ENCODE measurements around the gene AMMECR1. TPM values are rescaled to one million over a fixed set of nuclear protein-coding genes. Genes with fewer than 3 reads are reported as not detected.
"Not testable (repeated sequence)": the region's sequence is repeated elsewhere in the genome, so short reads cannot be mapped to it uniquely, and the experiment has no call there.

The AMMECR1 gene
- total RNA-seq, 4 donors from 2014 or later, result 2.2 to 4.2 (median 2.9) TPM

DNA sequence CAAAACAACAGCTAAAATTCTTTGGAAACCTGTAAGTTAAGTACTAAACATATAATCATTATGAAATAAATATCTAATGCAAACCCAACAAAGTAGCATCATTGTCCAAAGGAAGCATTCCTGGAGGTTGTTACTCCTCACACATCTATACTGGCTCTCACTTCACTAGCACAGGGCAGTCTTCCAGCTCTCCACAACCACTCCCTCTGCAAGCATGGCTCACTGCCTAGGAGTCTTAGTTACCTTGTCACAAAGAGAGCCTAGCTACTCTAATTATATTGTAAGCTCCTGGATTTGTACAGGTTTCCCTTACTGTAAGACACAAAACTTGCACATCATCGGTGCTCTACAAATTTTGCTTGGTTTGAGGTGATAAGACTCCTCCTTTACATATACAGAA lies 76.1 kb downstream of the AMMECR1 start:
- no peak for DNase-seq (ENCODE audit: low spot score in 2 of 2)
- WGBS, 2 donors, result 81 to 100% methylated on average over 1 of the region's 1 CpG
- H3K27me3 ChIP-seq, result peaks cover 0 to 14% of the 10 kb centered on the region in 2 donors
- no peaks in the 10 kb centered on the region for H3K9me3 ChIP-seq
- H3K36me3 ChIP-seq, result no peaks in the 10 kb centered on the region
- TF ChIP-seq POLR2A (IDR thresholded peaks at IDR 0.05) (no peak), EP300 (IDR thresholded peaks at IDR 0.05) (no peak)
- TF ChIP-seq, protein P1, sequence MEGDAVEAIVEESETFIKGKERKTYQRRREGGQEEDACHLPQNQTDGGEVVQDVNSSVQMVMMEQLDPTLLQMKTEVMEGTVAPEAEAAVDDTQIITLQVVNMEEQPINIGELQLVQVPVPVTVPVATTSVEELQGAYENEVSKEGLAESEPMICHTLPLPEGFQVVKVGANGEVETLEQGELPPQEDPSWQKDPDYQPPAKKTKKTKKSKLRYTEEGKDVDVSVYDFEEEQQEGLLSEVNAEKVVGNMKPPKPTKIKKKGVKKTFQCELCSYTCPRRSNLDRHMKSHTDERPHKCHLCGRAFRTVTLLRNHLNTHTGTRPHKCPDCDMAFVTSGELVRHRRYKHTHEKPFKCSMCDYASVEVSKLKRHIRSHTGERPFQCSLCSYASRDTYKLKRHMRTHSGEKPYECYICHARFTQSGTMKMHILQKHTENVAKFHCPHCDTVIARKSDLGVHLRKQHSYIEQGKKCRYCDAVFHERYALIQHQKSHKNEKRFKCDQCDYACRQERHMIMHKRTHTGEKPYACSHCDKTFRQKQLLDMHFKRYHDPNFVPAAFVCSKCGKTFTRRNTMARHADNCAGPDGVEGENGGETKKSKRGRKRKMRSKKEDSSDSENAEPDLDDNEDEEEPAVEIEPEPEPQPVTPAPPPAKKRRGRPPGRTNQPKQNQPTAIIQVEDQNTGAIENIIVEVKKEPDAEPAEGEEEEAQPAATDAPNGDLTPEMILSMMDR (IDR thresholded peaks at IDR 0.05), result no peak
- no peaks in the 10 kb centered on the region for H3K4me1 ChIP-seq
- no peak overlapping the region for H3K27ac ChIP-seq
- H3K4me3 ChIP-seq, result no peak overlapping the region

DNA sequence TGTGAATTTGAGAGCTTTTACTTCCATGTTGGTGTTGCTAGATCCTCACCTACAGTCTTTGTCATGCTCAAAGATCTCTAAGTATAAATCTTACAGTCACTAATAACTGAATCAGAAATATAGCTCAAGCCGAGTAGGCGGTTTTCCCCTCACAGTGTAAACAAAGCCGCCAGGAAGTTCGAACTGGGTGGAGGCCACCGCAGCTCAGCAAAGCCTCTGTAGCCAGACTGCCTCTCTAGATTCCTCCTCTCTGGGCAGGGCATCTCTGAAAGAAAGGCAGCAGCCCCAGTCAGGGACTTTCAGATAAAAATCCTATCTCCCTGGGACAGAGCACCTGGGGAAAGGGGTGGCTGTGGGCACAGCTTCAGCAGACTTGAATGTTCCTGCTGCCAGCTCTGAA lies 79.6 kb downstream of the AMMECR1 start:
- WGBS, 2 donors, result 53 to 57% methylated on average over 5 of the region's 5 CpGs
- not testable (repeated sequence) for H3K27ac ChIP-seq; DNase-seq (ENCODE audit: low spot score in 2 of 2); H3K4me1 ChIP-seq; H3K27me3 ChIP-seq; H3K36me3 ChIP-seq; H3K9me3 ChIP-seq; H3K4me3 ChIP-seq

DNA sequence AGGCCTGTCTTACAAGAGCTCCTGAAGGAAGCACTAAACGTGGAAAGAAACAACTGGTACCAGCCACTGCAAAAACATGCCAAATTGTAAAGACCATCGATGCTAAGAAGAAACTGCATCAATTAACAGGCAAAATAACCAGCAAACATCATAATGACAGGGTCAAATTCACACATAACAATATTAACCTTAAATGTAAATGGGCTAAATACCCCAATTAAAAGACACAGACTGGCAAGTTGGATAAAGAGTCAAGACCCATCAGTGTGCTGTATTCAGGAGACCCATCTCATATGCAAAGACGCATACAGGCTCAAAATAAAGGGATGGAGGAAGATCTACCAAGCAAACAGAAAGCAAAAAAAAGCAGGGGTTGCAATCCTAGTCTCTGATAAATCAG lies 86.4 kb downstream of the AMMECR1 start:
- not testable (repeated sequence) for H3K27me3 ChIP-seq; H3K4me3 ChIP-seq; DNase-seq (ENCODE audit: low spot score in 2 of 2); H3K9me3 ChIP-seq; H3K36me3 ChIP-seq; H3K27ac ChIP-seq; H3K4me1 ChIP-seq
- 85 to 97% methylated on average over 3 of the region's 3 CpGs for WGBS, 2 donors

DNA sequence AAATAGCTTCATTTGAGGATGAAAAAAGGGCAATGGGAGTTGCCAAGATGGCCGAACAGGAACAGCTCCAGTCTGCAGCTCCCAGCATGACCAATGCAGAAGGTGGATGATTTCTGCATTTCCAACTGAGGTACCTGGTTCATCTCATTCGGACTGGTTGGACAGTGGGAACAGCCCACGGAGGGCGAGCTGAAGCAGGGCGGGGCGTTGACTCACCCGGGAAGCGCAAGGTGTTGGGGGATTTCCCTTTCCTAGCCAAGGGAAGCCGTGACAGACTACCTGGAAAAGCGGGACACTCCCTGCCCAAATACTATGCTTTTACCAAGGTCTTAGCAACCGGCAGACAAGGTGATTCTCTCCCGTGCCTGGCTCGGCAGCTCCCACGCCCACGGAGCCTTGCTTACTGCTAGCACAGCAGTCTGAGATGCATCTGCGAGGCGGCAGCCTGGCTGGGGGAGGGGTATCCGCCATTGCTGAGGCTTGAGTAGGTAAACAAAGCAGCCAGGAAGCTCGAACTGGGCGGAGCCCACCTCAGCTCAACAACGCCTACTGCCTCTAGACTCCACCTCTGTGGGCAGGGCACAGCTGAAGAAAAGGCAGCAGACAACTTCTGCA lies 88.3 kb downstream of the AMMECR1 start:
- H3K4me3 ChIP-seq, result peak overlapping the region in 1 of 4 donors; percentile 18
- H3K27ac ChIP-seq, result not testable (repeated sequence)
- WGBS, 2 donors, result 67 to 99% methylated on average over 8 to 21 of the region's 21 CpGs

DNA sequence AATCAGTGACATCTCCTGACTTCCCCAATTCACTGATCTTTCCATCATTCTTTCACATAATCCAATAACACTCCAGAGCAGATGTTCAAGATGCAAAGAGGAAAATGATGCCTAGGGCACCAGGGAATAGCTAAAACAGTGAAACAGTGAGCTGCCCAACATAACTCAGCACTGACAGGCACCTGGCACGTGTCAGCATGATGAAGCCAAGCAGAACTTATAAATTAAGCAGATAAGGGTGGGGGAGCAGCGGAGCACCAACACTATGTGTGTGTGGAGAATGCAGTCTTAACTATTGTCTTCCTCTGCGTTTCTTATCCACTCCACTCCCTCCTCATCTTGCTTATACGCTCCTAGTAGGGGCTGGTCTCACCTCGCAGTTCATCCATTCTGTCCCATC lies 89.4 kb downstream of the AMMECR1 start:
- H3K27ac ChIP-seq, result no peak overlapping the region
- 78 to 81% methylated on average over 5 of the region's 5 CpGs for WGBS, 2 donors
- H3K36me3 ChIP-seq, result no peaks in the 10 kb centered on the region
- H3K4me3 ChIP-seq, result no peak overlapping the region
- no peak for TF ChIP-seq EP300 (IDR thresholded peaks at IDR 0.05)
- TF ChIP-seq, protein P1 (IDR thresholded peaks at IDR 0.05), result no peak
- no peak for TF ChIP-seq POLR2A (IDR thresholded peaks at IDR 0.05)
- no peaks in the 10 kb centered on the region for H3K4me1 ChIP-seq
- no peaks in the 10 kb centered on the region for H3K9me3 ChIP-seq
- H3K27me3 ChIP-seq, result peaks cover 0 to 10% of the 10 kb centered on the region in 2 donors
- no peak for DNase-seq (ENCODE audit: low spot score in 2 of 2)

More for the DNA sequence above, 88.3 kb downstream of the AMMECR1 start:
- H3K27me3 ChIP-seq, result peaks cover 0 to 10% of the 10 kb centered on the region in 2 donors
- not testable (repeated sequence) for H3K9me3 ChIP-seq; H3K36me3 ChIP-seq; DNase-seq (ENCODE audit: low spot score in 2 of 2); H3K4me1 ChIP-seq

DNA sequence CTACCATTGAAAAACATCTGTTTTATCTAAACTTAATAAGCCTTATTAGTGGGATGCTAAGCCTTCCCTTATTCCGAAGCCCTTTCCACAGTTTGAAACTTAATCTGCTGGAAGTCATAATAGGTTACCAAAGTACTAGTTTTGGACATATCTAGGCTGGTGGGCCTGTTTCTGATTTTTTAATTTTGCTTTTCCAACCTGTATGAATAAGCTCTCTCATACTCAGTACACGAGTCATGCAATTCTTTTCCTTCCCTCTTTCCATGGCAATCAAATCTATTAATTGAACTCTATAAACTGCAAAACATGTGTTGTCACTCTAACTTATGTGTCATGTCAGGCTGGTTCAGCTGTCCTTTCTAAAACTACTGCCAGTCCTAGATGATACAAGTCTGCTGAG lies 91.0 kb downstream of the AMMECR1 start:
- Histone ChIP-seq H3K27ac (no peak overlapping the region), H3K4me1 (no peaks in the 10 kb centered on the region), H3K4me3 (no peak overlapping the region), H3K36me3 (no peaks in the 10 kb centered on the region), H3K9me3 (no peaks in the 10 kb centered on the region), H3K27me3 (peaks cover 0 to 10% of the 10 kb centered on the region in 2 donors)
- DNase-seq (ENCODE audit: low spot score in 2 of 2), result no peak
- WGBS, 2 donors, result 79 to 83% methylated on average over 2 of the region's 2 CpGs
- no peak for TF ChIP-seq EP300 (IDR thresholded peaks at IDR 0.05)
- TF ChIP-seq POLR2A (IDR thresholded peaks at IDR 0.05), result no peak
- TF ChIP-seq, protein P1 (IDR thresholded peaks at IDR 0.05), result no peak

All from tibial nerve (tissue), 4 donors.